Measurements from ENCODE around the gene FAM229B.
A peak's percentile ranks its signal among the peaks of the same experiment; 100 is the strongest.
"Not testable (repeated sequence)": the region's sequence is repeated elsewhere in the genome, so short reads cannot be mapped to it uniquely, and the experiment has no call there.

FAM229B gene

GRCh38 chr6:112087136-112087911 is at the start of gene FAM229B, which contains the start of gene TUBE1:
FAM229B (plus strand) TSS chr6:112087591; CDS start chr6:112099284, 11,693 bp downstream.
TUBE1 (minus strand) TSS chr6:112087482; CDS start chr6:112087434, 48 bp downstream.
- DNase-seq (ENCODE audit: low read depth, low spot score) = peak; percentile 83

GRCh38 chr6:112037783-112038216 is 49.6 kb upstream of the FAM229B start:
- DNase-seq (ENCODE audit: low read depth, low spot score) = peak; percentile 69

- DNase-seq (ENCODE audit: low read depth, low spot score) = no peak
These were observed 49.1 kb upstream of the FAM229B start for GRCh38 chr6:112038268-112038667.

GRCh38 chr6:112038756-112039430 is 48.5 kb upstream of the FAM229B start:
- no peak for DNase-seq (ENCODE audit: low read depth, low spot score)

GRCh38 chr6:112039431-112039770 is 48.0 kb upstream of the FAM229B start:
- no peak for DNase-seq (ENCODE audit: low read depth, low spot score)

- no peak for DNase-seq (ENCODE audit: low read depth, low spot score)
These were observed 46.4 kb upstream of the FAM229B start for GRCh38 chr6:112040956-112041355.

- DNase-seq (ENCODE audit: low read depth, low spot score) = no peak
These were observed 45.9 kb upstream of the FAM229B start for GRCh38 chr6:112041535-112041934.

GRCh38 chr6:112043032-112044007 is 44.1 kb upstream of the FAM229B start:
- peak; percentile 79 for DNase-seq (ENCODE audit: low read depth, low spot score)

GRCh38 chr6:112044196-112044595 is 43.2 kb upstream of the FAM229B start:
- no peak for DNase-seq (ENCODE audit: low read depth, low spot score)

GRCh38 chr6:112044856-112045255 is 42.5 kb upstream of the FAM229B start:
- no peak for DNase-seq (ENCODE audit: low read depth, low spot score)

GRCh38 chr6:112047523-112047922 is 39.9 kb upstream of the FAM229B start:
- not testable (repeated sequence) for DNase-seq (ENCODE audit: low read depth, low spot score)

GRCh38 chr6:112049026-112049799 is 38.2 kb upstream of the FAM229B start:
- DNase-seq (ENCODE audit: low read depth, low spot score) = no peak

- no peak for DNase-seq (ENCODE audit: low read depth, low spot score)
These were observed 37.4 kb upstream of the FAM229B start for GRCh38 chr6:112049996-112050395.

- DNase-seq (ENCODE audit: low read depth, low spot score) = no peak
These were observed 37.0 kb upstream of the FAM229B start for GRCh38 chr6:112050429-112050828.

- DNase-seq (ENCODE audit: low read depth, low spot score) = not testable (repeated sequence)
These were observed 36.1 kb upstream of the FAM229B start for GRCh38 chr6:112051251-112051740.

GRCh38 chr6:112054001-112054400 is 33.4 kb upstream of the FAM229B start, which contains the start of gene CCN6:
CCN6 (plus strand) TSS chr6:112054104; CDS start chr6:112054358, 254 bp downstream.
- no peak for DNase-seq (ENCODE audit: low read depth, low spot score)

GRCh38 chr6:112054555-112055190 is 32.7 kb upstream of the FAM229B start:
- DNase-seq (ENCODE audit: low read depth, low spot score) = no peak

GRCh38 chr6:112058243-112059032 is 29.0 kb upstream of the FAM229B start:
- no peak for DNase-seq (ENCODE audit: low read depth, low spot score)

- no peak for DNase-seq (ENCODE audit: low read depth, low spot score)
These were observed 25.8 kb upstream of the FAM229B start for GRCh38 chr6:112061605-112062004.
